ENCODE data around the gene RAB6D.
"Not testable (repeated sequence)": the region's sequence is repeated elsewhere in the genome, so short reads cannot be mapped to it uniquely, and the experiment has no call there.

Gene RAB6D

GRCh38 chr2:131367352-131367751, 3.4 kb upstream of the RAB6D start:
- DNase-seq (ENCODE audit: insufficient read length, low spot score), result no peak
- no peak for FAIRE-seq

DNA sequence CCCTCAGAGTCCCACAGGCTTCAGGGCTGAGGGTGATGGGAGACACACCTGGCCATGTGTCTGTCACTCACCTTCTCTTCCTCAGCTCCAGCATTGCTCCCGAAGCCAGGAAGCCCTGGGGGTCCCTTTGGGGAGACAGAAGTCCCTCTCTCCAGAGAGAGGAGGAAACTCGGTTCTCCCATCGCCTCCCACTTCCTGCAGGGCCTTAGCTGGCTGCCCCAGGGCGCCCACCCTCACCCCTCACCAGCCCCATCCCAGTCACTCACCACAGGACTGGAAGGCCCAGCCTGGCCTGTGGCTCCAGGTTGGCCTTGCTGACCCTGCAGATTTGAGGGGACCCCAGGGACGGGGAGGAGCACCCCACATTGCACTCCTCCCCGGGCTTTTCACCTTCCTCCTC, 2.7 kb upstream of the RAB6D start:
- DNase-seq (ENCODE audit: insufficient read length, low spot score) (no peak), FAIRE-seq (no peak)

DNA sequence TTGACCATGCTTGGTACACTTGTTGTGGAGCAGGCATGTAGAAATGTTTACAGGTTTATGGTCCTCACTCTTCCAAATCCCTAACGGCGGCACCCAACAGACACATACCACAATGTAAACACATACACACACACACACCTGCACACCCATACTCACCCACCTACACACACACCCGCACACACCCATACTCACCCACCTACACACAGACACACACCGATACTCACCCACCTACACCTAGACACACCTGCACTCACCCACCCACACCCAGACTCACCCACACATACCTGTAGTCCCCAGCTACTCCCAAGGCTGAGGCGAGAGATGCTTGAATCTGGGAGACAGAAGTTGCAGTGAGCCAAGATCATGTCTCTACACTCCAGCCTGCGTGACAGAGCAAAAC, 1.5 kb upstream of the RAB6D start:
- FAIRE-seq, result no peak
- DNase-seq (ENCODE audit: insufficient read length, low spot score), result no peak

DNA sequence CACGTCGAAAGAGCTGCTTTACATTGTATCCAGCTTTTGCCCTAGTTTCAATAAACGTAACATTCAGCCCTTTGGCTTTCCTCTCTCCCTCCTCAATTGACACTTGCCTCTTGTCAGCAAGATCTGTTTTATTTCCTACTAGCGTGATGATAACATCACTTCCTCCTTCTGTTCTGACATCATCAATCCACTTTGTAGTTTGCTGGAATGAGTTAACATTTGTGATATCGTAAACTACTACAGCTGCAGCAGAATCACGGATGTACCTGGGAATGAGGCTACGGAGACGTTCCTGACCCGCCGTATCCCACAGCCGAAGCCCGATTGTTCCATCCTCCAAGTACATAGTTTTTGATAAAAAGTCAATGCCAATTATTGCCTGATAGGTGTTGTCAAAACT, 755 bp downstream of the RAB6D start:
- not testable (repeated sequence) for FAIRE-seq; DNase-seq (ENCODE audit: insufficient read length, low spot score)

DNA sequence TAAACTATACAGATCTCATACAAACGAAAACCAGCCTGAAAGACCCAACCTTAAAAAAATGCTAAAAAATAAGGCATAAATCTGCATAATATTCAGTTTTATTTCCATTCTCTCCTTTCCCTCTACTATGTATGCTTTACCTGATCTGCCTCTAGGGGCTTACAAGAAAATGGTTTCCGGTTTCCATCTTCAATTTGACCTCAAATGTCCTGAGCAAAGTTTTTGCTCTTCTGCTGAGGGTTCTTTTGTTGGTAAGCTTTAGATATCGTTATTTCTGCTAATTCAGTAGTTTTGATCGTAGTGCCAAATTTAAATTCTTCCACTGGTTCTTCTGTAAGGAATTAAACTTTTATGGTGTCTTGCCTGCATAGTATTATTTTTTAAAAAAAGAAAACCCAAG, 2.2 kb downstream of the RAB6D start:
- not testable (repeated sequence) for FAIRE-seq; DNase-seq (ENCODE audit: insufficient read length, low spot score)

- FAIRE-seq; DNase-seq (ENCODE audit: insufficient read length, low spot score): not testable (repeated sequence)
These were observed 10.7 kb downstream of the RAB6D start for GRCh38 chr2:131353167-131353697.

GRCh38 chr2:131349021-131349420, 14.9 kb downstream of the RAB6D start:
- no peak for FAIRE-seq
- DNase-seq (ENCODE audit: insufficient read length, low spot score), result no peak

GRCh38 chr2:131347035-131347434, 16.9 kb downstream of the RAB6D start:
- DNase-seq (ENCODE audit: insufficient read length, low spot score); FAIRE-seq: not testable (repeated sequence)

GRCh38 chr2:131339307-131339706, 24.7 kb downstream of the RAB6D start:
- not testable (repeated sequence) for FAIRE-seq; DNase-seq (ENCODE audit: insufficient read length, low spot score)

DNA sequence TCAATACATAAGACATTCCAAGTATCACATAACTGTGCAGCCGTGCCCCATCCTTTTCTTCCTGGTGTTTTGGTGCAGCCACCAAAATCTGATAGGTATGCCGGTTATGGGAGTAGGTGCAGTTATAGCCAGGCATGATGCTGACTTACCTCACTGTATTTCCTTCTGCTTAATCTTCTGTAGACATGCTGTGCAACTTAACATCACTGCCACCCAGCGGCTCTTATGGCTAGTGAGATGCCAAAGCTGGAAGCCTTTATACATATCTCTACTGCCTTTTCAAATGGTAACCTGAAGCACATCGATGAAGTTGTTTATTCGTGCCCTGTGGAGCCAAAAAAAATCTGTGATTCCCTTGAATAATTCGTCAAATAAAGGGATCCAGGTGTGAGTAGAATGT, 28.6 kb downstream of the RAB6D start:
- FAIRE-seq; DNase-seq (ENCODE audit: insufficient read length, low spot score): not testable (repeated sequence)

DNA sequence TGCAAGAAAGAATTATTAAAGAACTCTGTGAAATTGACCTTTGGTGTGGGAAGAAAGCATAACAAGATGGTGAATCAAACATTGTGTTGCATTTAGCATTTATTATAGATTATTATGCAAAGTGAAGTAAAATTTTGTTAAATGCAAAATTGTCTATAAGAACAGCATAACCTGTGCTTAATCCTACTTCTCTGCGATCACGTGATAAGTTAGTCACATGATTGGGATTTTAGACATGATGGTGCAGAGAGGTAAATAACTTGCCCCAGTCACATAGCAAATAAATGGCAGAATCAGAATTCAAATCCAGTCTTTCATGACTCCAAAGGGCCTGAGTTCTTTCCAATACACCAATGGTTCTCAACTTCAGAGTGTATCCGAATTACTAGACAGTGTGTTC, 31.3 kb downstream of the RAB6D start:
- DNase-seq (ENCODE audit: insufficient read length, low spot score); FAIRE-seq: not testable (repeated sequence)

- not testable (repeated sequence) for FAIRE-seq; DNase-seq (ENCODE audit: insufficient read length, low spot score)
These were observed 33.0 kb downstream of the RAB6D start for GRCh38 chr2:131331000-131331399.

DNA sequence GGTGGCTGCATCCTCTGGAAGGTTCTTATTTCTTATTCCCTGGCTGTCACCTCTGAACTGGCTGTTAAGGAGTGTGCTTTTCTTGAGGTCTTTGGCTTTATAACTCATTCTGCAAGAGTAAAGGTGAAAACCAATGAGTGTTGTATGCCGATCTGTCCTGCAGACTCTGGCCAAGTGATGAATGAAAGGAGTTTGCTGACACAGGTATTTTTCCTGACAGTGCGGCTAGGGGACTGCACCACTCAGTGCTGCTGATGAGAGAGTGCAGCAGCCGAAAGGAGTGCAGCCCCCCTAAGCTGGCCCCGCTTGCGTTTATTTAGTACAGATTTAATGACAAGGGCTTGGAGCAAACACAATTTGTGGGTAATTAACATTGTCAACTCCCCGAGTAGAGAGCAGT, 41.8 kb downstream of the RAB6D start:
- FAIRE-seq, result no peak
- DNase-seq (ENCODE audit: insufficient read length, low spot score), result no peak

DNA sequence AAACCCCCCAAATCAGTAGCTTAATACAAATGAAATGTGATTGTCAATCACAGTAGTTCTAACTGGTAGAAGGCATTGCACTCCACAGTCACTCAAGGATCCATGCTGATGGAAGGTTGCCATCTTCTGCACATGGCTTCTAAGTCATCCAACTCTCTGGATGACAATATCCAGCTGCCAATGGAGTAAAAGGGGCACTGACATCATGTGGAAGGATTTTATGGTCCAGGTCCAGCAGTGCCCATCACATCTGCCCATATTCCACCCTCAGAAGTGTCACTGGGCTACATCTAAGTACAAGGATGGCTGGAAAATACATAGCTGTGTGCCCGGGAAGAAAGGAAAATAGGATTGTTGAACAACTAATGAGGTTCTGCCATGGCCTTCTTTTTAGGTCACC, 42.6 kb downstream of the RAB6D start:
- not testable (repeated sequence) for FAIRE-seq; DNase-seq (ENCODE audit: insufficient read length, low spot score)

DNA sequence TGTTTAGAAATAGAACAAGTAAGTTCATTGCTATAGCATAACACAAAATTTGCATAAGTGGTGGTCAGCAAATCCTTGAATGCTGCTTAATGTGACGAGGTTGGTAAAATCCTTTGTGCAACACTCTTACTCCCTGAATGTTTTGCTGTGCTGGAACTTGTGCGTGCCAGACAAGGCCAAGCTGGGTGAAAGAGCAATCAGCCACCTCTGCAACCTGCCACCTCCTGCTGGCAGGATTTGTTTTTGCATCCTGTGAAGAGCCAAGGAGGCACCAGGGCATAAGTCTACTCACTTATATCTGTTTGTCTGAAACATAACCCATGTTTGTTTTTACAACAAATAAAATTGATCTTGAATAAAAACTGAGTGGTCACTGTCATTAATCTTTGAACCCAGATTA, 53.0 kb downstream of the RAB6D start:
- DNase-seq (ENCODE audit: insufficient read length, low spot score); FAIRE-seq: not testable (repeated sequence)

Measured in GM19239 (cell line).